GM13976 (cell line): ENCODE measurements around the gene PYGO1.
"Not testable (repeated sequence)": the region's sequence is repeated elsewhere in the genome, so short reads cannot be mapped to it uniquely, and the experiment has no call there.

Experiments
- DNase-seq: peaks from one replicate; pipeline ENCODE4 v3.0.0; 2012; ENCODE audit warnings: low spot score
- in situ Hi-C: fragments of 300-500 bp; cut with MboI; formaldehyde crosslinking; loops from one replicate; pipeline ENCODE4 v1.12.0; 2022; ENCODE audit warnings: low sequenced_read_pairs, mixed read lengths, inconsistent platforms; ENCODE audit not compliant: unreplicated experiment
- TF ChIP-seq, protein P1 (sequence below): IDR thresholded peaks from 2 replicates; pipeline ENCODE4 v1.5.1; 2012; ENCODE audit warnings: borderline replicate concordance, mild to moderate bottlenecking; ENCODE audit not compliant: insufficient read depth; ENCODE audit errors: extremely low read depth, missing control alignments, control extremely low read depth

The PYGO1 gene

DNA sequence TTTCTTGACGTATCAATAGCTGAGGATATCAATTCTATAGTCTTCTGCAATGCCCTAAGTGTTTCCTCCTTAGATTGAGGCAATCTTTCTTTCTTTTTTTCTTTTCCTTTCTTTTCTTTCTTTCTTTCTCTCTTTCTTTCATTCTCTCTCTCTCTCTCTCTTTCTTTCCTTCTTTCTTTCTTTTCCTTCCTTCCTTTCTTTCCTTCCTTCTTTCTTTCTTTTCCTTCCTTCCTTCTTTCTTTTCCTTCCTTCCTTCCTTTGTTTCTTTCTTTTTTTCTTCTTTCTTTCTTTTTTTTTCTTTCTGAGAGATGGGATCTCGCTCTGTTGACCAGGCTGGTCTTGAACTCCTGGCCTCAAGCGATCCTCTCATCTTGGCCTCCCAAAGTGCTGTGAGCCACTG, 70.1 kb downstream of the PYGO1 start:
- TF ChIP-seq, protein P1, sequence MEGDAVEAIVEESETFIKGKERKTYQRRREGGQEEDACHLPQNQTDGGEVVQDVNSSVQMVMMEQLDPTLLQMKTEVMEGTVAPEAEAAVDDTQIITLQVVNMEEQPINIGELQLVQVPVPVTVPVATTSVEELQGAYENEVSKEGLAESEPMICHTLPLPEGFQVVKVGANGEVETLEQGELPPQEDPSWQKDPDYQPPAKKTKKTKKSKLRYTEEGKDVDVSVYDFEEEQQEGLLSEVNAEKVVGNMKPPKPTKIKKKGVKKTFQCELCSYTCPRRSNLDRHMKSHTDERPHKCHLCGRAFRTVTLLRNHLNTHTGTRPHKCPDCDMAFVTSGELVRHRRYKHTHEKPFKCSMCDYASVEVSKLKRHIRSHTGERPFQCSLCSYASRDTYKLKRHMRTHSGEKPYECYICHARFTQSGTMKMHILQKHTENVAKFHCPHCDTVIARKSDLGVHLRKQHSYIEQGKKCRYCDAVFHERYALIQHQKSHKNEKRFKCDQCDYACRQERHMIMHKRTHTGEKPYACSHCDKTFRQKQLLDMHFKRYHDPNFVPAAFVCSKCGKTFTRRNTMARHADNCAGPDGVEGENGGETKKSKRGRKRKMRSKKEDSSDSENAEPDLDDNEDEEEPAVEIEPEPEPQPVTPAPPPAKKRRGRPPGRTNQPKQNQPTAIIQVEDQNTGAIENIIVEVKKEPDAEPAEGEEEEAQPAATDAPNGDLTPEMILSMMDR: no peak
- in situ Hi-C loops: no loop called here
- DNase-seq: no peak

GRCh38 chr15:55515991-55516776, 72.0 kb downstream of the PYGO1 start:
- DNase-seq: no peak
- TF ChIP-seq, protein P1: no peak
- in situ Hi-C loops: no loop called here

DNA sequence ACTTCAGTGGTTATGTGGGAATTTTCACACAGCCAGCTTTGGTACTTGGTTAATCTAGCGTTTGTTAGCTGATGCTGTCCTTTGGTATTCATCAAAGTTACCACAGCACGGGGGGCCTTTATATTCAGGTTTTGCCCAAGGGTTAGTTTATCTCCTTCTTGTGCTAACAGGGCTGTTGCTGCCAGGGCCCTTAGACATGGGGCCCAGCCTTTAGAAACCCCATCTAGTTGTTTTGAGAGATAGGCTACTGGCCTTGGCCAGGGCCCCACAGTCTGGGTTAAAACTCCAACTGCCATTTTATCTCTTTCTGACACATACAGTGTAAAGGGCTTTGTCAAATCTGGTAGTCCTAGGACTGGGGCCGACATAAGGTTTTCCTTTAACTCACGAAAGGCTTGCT, 72.7 kb downstream of the PYGO1 start:
- in situ Hi-C loops: no loop called here
- DNase-seq: no peak
- TF ChIP-seq, protein P1: no peak

GRCh38 chr15:55514414-55514850, 73.7 kb downstream of the PYGO1 start:
- DNase-seq: no peak
- TF ChIP-seq, protein P1: no peak
- in situ Hi-C loops: no loop called here

- peak; percentile 33 for DNase-seq
- in situ Hi-C loops: not testable (repeated sequence)
- TF ChIP-seq, protein P1: peak; percentile 28
Observed at GRCh38 chr15:55513621-55514413, 74.3 kb downstream of the PYGO1 start.

DNA sequence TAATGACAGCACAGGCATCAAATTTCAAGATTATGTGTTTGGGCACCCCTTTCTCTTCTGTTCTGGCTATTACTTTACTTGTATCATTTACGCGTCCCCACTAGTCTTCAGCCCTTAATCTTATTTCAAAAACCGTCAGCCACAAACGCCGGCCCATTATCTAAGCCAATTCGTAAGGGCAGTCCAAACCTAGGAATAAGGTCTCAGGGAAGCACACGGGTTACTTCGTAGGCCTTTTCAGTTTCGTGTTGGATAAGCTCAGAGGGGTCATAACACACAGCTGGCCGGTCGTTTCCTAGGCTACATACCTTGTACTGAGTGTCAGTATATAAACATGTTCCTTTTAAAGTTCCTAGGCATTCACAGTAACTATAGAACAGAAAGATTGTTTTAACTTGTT, 75.0 kb downstream of the PYGO1 start:
- TF ChIP-seq, protein P1: no peak
- in situ Hi-C loops: no loop called here
- DNase-seq: no peak
